NCI-H226 (cell line): ENCODE measurements around the gene CENPT.
"Not testable (repeated sequence)": the region's sequence is repeated elsewhere in the genome, so short reads cannot be mapped to it uniquely, and the experiment has no call there.

ENCODE experiments used
- DNase-seq: peaks from one replicate; pipeline ENCODE4 v3.0.0-alpha.2; 2015

The CENPT gene

GRCh38 chr16:67873435-67874370 is 26.2 kb upstream of the CENPT start:
- no peak for DNase-seq

DNA sequence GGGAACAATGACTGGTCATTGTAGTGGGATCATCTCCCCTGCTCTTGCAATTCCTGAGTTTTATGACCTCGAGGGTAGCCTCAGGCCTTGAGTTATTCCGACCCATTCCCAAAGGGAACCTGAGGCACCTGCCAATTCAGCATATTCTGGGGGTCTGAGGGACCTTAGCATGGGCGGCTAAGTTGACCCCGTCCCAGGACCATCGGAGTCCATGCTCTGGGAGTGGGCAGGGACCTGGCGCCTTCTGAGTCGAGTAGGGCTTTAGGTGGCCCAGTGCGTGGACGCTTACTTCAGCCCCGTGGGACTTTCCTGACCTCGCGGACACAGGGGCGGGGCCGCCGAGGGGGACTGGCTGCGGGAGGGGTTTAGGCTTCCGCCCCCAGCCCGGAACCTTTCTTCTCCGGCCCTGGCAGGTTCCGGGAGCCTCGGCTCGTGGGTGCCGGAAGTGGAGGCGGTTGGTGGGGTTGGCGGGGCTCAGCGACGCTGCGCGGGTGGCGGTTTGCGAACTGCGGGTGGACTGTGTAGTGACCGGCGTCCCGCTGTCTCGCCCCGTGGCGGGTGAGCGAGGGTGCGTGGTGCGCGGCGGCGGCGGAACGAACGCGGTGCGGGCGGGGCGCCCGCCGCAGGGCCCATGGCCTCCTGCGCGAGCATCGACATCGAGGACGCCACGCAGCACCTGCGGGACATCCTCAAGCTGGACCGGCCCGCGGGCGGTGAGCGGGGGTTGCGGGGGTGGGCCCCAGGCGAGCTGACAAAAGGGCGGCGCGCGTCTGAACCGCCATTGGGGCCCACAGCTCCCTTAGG is 25.3 kb upstream of the CENPT start, which contains the start of gene EDC4:
EDC4 (plus strand) TSS at position 422 of the 804 bp plus-strand sequence; CDS start at position 632, 210 bp downstream.
- peak; percentile 77 for DNase-seq

DNA sequence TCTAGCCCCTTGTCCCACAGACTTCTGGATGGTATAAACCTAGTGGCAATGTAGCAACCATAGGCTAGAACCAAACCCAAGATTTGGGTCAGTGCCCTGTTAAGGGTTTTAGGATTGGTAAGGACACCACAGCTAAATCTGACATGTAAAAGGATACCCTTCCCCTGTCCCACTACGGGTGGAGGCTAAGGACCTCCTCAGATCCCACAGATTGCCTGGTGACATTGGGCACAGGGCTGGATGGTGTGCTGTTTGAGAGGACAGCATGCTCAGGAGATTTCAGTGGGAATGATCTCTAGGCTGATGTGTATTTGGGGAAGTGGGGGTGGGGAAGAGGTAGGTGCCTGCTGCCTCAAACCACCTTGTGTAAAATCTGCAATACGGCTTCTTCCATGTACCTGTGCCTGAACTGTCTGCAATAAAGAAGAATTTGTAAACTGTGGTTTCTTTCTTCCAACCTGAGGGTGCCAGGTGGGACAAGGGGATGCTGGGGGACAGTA is 24.7 kb upstream of the CENPT start:
- no peak for DNase-seq

GRCh38 chr16:67871256-67871655 is 23.8 kb upstream of the CENPT start:
- DNase-seq: no peak

DNA sequence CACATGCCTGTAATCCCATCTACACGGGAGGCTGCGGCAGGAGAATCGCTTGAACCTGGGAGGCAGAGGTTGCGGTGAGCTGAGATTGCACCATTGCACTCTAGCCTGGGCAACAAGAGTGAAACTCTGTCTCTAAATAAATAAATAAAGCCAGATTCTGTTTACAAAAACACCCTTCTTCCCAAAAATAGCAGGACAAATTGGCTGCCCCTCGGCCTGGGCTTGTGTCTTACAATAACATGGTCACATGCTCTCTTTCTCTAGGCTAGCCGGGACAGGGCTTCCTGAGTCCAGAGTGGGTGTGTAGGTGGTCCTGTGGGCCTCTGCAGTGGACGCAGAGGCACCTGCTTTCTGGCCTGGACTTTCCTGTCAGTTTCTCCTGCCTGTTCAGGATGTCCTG is 22.2 kb upstream of the CENPT start:
- DNase-seq: no peak

GRCh38 chr16:67868290-67868689 is 20.8 kb upstream of the CENPT start:
- DNase-seq: no peak

DNA sequence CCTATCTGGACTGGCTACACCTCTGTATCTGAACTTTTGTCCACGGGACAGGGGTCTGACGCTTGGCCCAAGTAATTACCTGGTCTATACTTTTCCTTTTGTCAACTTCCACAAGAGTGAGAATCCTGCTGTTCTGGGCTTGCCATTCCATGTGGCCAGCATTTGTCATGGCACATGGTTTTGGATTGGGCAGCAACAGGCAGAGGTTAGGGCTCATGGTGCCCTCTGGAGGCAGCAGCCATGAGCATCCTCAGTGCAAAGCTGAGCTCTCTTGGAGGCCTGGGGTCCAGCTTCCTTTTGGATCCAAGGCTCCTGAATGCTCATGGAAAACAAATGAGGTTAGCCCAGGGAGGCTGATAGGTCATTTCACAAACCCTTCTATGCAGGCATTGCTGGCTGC is 17.8 kb upstream of the CENPT start:
- DNase-seq: no peak

DNA sequence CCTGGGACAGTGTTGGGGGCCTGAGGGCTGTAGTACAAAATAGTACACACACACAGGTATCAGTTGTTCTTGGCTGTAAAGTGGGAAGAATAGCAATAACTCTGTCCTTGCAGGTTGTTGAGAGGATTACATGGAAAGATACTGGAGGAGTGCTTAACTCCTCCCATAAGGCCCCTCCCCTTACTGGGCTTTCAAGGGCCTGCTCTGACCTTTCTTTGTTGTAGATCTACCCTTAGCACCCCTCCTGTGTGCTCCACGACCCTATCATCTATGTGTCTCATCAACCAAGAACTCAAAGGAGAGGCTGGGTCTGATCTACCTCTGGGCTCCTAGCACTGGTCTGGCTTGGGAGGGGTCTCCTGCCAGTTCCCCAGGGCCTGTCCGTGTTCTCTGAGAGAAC is 17.1 kb upstream of the CENPT start:
- DNase-seq: no peak

DNA sequence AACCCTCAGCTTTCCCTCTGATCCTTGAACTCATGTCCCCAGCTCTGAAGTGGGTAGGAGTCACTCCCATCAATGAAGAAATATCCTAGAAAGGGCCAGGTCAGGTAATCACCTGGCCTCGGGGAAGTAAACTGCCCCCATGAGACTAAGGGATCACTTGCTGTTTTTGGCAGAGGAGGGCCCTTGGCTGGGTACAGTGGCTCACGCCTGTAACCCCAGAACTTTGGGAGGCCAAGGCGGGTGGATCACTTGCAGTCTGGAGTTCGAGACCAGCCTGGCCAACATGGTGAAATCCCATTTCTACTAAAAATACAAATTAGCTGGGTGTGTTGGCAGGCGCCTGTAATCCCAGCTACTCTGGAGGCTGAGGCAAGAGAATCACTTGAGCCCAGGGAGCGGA is 16.6 kb upstream of the CENPT start:
- not testable (repeated sequence) for DNase-seq

DNA sequence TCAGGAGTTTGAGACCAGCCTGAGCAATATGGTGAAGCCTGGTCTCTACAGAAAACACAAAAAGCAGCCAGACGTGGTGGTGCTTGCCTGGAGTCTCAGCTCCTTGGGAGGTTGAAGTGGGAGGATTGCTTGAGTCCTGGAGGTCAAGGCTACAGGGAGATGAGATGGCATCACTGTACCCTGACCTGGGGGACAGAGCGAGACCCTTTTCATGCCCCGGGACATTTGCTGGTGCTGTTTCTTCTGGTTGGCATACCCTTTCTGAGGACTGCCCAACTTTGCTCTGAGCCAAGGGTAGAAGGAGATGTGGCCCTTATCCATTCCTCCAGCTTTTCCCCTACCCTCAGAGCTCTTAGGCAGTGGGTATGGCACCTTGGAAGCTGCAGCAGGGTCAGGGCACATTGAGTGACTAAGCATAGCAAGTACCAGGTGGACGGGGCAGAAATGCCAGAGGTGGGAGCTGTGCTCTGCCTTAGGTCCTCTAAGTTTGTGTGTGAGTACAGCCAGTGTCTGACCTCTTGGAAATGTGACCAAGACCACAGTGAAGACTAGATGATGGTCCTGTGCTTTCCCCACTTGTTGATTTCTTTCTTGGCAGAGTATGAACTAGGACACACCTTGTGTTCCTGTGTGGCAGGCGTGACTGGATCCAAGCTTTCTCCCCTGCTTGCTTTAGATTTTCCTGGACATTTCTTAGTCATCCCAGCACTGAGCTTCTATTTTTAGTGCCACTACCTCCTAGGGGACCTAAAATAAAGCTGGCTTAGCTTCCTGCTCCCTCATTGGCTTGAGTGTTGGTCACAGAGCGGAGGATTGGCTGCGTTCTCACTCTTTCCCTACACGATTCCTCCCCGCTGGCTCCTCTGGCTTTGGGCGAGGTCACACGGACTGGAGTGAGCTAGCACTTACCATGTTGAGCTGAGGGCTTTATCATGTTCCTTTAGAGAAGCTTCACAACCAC is 15.4 kb upstream of the CENPT start:
- no peak for DNase-seq

DNA sequence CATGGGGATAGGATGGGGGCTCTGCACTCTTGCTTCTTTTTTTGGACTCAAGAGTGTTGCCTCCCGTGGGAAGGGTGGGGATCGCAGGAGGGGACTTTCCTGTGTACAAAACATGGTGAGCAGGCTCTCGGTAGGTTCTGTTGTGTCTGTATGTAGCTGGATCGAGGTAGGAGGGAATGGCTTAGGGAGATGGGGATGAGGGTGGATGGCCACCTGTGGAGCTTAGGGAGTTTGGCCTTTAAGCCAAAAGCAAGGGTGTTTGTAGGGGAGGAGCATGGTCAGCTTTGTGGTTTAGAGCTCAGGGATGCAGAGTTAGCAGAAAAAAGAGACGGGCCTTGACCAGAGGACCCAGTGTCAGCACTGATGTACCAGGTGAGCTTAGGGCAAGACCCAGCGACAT is 14.4 kb upstream of the CENPT start:
- DNase-seq: no peak

- no peak for DNase-seq
Observed at GRCh38 chr16:67860589-67861398, 13.3 kb upstream of the CENPT start.

GRCh38 chr16:67858500-67858899 is 11.0 kb upstream of the CENPT start:
- DNase-seq: no peak

DNA sequence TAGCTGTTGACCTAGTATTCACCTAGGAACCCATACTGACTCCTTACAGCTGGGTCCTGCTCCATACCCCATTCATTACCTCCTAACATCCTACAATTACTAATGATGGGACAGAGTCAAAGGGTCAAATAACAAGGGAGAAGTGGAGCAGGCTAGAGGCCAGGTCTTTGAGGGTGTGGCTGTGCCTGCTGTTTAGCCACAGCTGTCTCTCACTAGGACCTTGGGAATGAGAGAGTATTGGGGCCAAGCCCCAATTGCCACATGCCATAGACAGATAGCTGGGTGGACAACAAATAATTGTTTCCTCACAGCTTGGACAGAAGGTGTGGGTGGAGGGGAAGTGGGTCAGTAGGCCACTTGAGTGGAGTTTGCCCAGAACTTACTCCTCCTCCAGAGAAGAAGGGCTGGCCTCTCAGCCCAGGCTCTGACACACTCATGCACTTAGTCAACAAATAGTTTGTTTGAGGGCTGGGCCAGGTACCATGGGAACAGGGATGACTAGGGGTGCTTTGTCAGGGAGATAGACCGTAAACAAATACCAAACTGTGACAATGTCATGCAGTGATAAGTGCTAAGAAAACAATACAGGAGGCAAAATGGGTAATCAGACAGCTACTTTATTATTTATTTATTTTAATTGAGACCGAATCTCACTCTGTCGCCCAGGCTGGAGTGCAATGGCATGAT is 10.2 kb upstream of the CENPT start:
- peak; percentile 93 for DNase-seq

DNA sequence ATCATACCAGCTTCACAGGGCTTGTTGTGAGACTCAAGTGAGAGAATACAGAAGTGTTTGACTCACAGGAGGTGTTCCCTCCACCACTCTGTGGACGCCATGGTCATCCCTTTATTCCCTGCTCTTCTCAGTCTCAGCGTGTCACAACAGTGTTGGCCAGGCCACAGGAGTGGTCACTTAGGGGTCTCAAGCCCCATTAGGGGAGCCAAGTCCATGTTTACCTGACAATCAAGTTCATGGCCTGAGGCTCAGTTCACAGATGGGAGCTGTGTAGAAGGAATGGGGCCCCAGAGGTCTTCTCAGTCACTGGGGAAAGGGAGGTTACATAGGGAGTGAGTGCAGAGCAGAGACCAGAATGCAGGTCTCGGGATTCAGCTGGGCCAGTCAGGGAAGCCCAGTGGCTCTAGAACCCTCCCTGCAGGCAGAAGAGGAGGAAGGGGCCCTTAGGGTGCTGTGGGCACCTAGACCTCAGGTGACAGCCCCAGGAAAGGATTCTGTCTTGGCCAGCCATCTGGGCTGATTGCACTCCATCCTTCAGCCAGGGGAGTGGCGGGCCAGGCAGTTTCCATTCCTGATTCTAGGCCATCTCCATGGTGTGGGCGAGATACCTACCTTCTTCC is 9.5 kb upstream of the CENPT start:
- DNase-seq: no peak

DNA sequence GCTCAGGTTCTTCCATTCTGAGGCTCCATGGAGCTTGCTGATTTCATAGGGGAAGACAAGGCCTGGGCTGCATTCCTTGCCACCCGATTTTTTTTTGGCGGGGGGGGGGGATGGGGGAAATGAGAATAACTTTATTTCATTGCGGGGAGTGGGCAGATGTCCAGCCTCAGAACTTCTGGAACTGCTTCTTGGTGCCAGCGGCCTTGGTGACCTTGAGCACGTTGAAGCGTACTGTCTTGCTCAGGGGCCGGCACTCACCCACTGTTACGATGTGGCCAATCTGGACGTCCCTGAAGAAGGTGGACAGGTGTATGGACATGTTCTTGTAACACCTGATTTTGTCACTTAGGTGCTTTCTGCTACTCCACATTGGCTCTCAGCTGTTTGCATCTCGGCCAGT is 8.3 kb upstream of the CENPT start:
- DNase-seq: no peak

GRCh38 chr16:67853670-67854069 is 6.2 kb upstream of the CENPT start:
- DNase-seq: no peak

DNA sequence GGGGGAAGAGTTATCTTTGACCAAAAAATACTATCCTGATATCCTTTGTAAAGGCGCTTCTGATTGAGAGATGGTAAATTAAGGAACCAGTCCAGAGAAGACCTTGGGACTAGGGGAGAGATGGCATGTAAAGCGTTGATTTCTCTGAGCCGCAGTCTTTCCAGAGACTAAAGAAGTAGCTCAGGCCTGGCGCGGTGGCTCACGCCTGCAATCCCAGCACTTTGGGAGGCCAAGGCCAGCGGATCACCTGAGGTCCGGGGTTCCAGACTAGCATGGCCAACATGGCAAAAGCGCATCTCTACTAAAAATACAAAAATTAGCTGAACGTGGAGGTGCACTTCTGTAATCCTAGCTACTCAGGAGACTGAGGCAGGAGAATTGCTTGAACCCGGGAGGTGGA is 625 bp upstream of the CENPT start:
- DNase-seq: no peak

DNA sequence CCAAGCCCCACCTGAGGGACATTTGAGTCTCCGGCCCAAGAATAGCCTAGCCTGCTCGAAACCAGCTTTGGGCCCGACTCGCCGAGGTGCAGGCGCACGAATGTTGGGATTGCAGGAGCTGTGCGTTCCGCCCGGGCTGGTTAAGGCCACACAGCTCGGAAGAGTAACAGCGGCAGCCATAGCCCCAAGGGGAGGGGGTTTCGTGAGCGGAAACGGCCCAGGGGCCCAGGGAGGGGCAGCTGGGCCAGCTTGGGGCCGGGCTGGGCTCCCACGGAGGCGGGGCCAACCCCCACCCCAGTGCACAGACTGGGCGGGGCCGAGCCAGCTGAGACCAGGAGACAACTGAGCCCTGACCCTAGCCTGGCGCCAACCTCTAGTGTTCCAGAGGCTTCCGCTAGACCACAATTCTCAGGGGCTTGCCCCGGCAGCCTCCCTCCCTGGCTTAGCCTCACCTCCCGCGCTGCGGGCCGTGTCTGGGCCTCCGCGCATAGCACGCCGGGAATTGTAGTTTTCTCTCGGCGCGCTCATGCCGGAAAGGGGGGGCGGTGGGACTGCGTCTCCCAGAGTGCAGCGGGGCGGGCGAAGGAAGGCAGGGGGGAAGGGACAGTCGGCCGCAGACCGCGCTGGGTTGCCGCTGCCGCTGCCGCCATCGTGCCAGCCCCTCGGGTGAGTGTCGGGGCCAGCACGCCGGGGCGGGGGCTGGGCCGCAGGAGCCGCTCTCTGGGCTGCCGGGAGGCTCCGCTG is 1.0 kb downstream of the CENPT start, which contains the start of gene NUTF2:
NUTF2 (plus strand) TSS at position 614 of the 744 bp plus-strand sequence. CDS start 18,198 bp downstream, outside the sequence.
- DNase-seq: peak; percentile 95

GRCh38 chr16:67846063-67846319 is 1.5 kb downstream of the CENPT start:
- DNase-seq: no peak
